ENCODE measurements around the gene DMD.
"Not testable (repeated sequence)": the region's sequence is repeated elsewhere in the genome, so short reads cannot be mapped to it uniquely, and the experiment has no call there.

The DMD gene

DNA sequence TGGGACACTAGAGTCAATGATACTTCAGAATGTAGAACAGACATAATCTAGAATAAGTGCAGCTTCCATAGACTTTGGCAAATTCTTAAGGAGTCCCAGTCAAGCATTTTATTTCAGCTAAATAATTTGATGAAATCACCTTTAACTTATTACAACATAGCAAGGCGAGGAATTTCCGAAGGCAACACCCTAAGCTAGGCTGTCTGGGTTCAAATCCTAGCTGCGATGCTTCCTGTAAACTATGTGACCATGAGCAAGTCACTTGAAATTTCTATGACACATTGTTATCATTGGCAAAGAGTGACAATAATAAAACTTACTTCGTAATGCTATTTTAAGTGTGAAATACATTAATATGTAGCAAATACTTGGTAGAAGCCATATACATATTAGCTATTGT, 679.1 kb downstream of the DMD start:
- no peak overlapping the region for H3K4me2 ChIP-seq (ENCODE audit: low read length)
- H3K18ac ChIP-seq (ENCODE audit: low read length): no peak overlapping the region
- no peaks in the 10 kb centered on the region for H3K36me3 ChIP-seq (ENCODE audit: control insufficient read depth in 1 of 2, insufficient read depth in 2 of 2, low read length in 2 of 2)
- H4K8ac ChIP-seq (ENCODE audit: low read depth, low read length): no peak overlapping the region
- H4K12ac ChIP-seq (ENCODE audit: low read depth, low read length): no peak overlapping the region
- H2AK5ac ChIP-seq (ENCODE audit: low read length): no peak overlapping the region
- H3K23ac ChIP-seq (ENCODE audit: low read length): no peak overlapping the region
- H3K14ac ChIP-seq (ENCODE audit: low read length): no peak overlapping the region
- H3K79me1 ChIP-seq (ENCODE audit: low read length): no peaks in the 10 kb centered on the region
- no peaks in the 10 kb centered on the region for H3K9me3 ChIP-seq (ENCODE audit: insufficient read depth, low read depth, low read length)
- no peak overlapping the region for H3K27ac ChIP-seq (ENCODE audit: low read depth, low read length)
- H2AFZ ChIP-seq (ENCODE audit: insufficient read depth, low read length, poor library complexity): no peak overlapping the region
- no peak overlapping the region for H3K9ac ChIP-seq (ENCODE audit: low read length)
- H3K27me3 ChIP-seq (ENCODE audit: insufficient read depth, low read length): no peaks in the 10 kb centered on the region
- H3K79me2 ChIP-seq (ENCODE audit: control insufficient read depth, insufficient read depth, low read length, poor library complexity): no peaks in the 10 kb centered on the region
- H2BK120ac ChIP-seq (ENCODE audit: insufficient read depth, low read length, poor library complexity): no peak overlapping the region
- H3K4ac ChIP-seq (ENCODE audit: low read depth, low read length): no peak overlapping the region
- H3K4me1 ChIP-seq (ENCODE audit: control insufficient read depth in 1 of 2, insufficient read depth in 2 of 2, low read length in 2 of 2): no peaks in the 10 kb centered on the region
- no peak overlapping the region for H3K4me3 ChIP-seq (ENCODE audit: low read depth, low read length)
- H2BK5ac ChIP-seq (ENCODE audit: low read depth, low read length, poor library complexity): no peak overlapping the region
- no peak for DNase-seq
- WGBS (ENCODE audit: extremely low coverage, insufficient coverage, insufficient read length): no CpG with 5 or more reads among the region's 4 CpGs
- H4K91ac ChIP-seq (ENCODE audit: low read depth, low read length): no peak overlapping the region
- H2BK12ac ChIP-seq (ENCODE audit: low read length): no peak overlapping the region

DNA sequence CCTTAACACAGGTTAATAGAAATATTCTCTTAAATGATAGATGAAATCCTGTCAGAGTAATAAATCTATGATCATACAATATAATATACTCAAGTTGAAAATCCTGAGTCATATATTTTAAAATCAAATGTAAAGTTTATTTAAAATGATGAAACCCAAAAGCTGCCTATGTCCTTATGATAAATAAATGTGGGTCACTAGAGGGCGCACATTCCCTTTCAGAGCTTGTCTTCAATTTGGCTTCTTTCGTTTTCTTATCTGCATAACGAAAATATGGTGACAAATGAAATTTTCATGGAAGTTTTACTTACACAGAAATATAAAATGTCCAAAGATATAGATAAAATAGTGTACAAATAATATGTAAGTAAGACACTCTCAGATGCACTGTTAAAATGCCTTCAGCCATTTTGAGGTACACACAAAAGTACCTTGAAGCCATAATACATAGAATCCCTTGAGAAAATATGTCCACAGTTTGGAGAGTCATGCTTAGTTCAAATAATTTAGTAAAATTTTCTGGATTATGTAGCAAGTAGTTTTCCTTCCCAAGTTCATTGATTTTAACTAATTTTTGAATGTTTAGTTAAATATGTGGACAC, 680.4 kb downstream of the DMD start:
- H4K8ac ChIP-seq (ENCODE audit: low read depth, low read length): no peak overlapping the region
- no peak overlapping the region for H2BK120ac ChIP-seq (ENCODE audit: insufficient read depth, low read length, poor library complexity)
- H2BK12ac ChIP-seq (ENCODE audit: low read length): no peak overlapping the region
- no peak overlapping the region for H2AK5ac ChIP-seq (ENCODE audit: low read length)
- WGBS (ENCODE audit: extremely low coverage, insufficient coverage, insufficient read length): no CpG with 5 or more reads among the region's 3 CpGs
- H3K9ac ChIP-seq (ENCODE audit: low read length): no peak overlapping the region
- no peaks in the 10 kb centered on the region for H3K4me1 ChIP-seq (ENCODE audit: control insufficient read depth in 1 of 2, insufficient read depth in 2 of 2, low read length in 2 of 2)
- H3K9me3 ChIP-seq (ENCODE audit: insufficient read depth, low read depth, low read length): no peaks in the 10 kb centered on the region
- no peak overlapping the region for H4K12ac ChIP-seq (ENCODE audit: low read depth, low read length)
- no peak overlapping the region for H3K14ac ChIP-seq (ENCODE audit: low read length)
- H3K79me1 ChIP-seq (ENCODE audit: low read length): no peaks in the 10 kb centered on the region
- H3K36me3 ChIP-seq (ENCODE audit: control insufficient read depth in 1 of 2, insufficient read depth in 2 of 2, low read length in 2 of 2): no peaks in the 10 kb centered on the region
- no peaks in the 10 kb centered on the region for H3K27me3 ChIP-seq (ENCODE audit: insufficient read depth, low read length)
- H4K91ac ChIP-seq (ENCODE audit: low read depth, low read length): no peak overlapping the region
- no peak overlapping the region for H3K27ac ChIP-seq (ENCODE audit: low read depth, low read length)
- H2BK5ac ChIP-seq (ENCODE audit: low read depth, low read length, poor library complexity): no peak overlapping the region
- H3K18ac ChIP-seq (ENCODE audit: low read length): no peak overlapping the region
- H3K4ac ChIP-seq (ENCODE audit: low read depth, low read length): no peak overlapping the region
- H3K4me2 ChIP-seq (ENCODE audit: low read length): no peak overlapping the region
- peak; percentile 0 to 61 for DNase-seq
- no peaks in the 10 kb centered on the region for H3K79me2 ChIP-seq (ENCODE audit: control insufficient read depth, insufficient read depth, low read length, poor library complexity)
- no peak overlapping the region for H2AFZ ChIP-seq (ENCODE audit: insufficient read depth, low read length, poor library complexity)
- no peak overlapping the region for H3K23ac ChIP-seq (ENCODE audit: low read length)
- no peak overlapping the region for H3K4me3 ChIP-seq (ENCODE audit: low read depth, low read length)

DNA sequence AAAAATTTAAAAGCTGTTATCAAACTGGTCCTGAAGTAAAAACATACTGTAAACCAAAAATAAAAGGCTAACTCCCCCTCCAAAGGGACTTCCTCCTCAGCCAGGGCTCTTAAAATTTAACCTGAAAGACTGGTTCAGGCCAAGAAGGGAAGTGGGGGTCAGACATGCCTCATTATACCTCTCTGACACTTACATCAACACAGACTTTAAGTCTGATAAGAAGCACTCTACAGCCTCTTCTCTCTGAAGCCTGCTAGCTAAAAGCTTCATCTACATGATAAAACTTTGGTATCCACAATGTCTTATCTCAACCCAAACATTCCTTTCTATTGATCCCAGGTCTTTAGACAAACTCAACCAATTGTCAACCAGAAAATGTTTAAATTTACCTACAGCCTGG, 682.9 kb downstream of the DMD start:
- not testable (repeated sequence) for H2AFZ ChIP-seq (ENCODE audit: insufficient read depth, low read length, poor library complexity); H3K23ac ChIP-seq (ENCODE audit: low read length); H3K79me1 ChIP-seq (ENCODE audit: low read length); H4K8ac ChIP-seq (ENCODE audit: low read depth, low read length); H4K91ac ChIP-seq (ENCODE audit: low read depth, low read length); H3K4ac ChIP-seq (ENCODE audit: low read depth, low read length); H3K4me1 ChIP-seq (ENCODE audit: control insufficient read depth in 1 of 2, insufficient read depth in 2 of 2, low read length in 2 of 2); H4K12ac ChIP-seq (ENCODE audit: low read depth, low read length); H2BK120ac ChIP-seq (ENCODE audit: insufficient read depth, low read length, poor library complexity); H2AK5ac ChIP-seq (ENCODE audit: low read length); H3K4me2 ChIP-seq (ENCODE audit: low read length); H3K36me3 ChIP-seq (ENCODE audit: control insufficient read depth in 1 of 2, insufficient read depth in 2 of 2, low read length in 2 of 2); H3K27me3 ChIP-seq (ENCODE audit: insufficient read depth, low read length); DNase-seq; H3K4me3 ChIP-seq (ENCODE audit: low read depth, low read length); H2BK12ac ChIP-seq (ENCODE audit: low read length); H2BK5ac ChIP-seq (ENCODE audit: low read depth, low read length, poor library complexity); H3K14ac ChIP-seq (ENCODE audit: low read length); H3K9me3 ChIP-seq (ENCODE audit: insufficient read depth, low read depth, low read length); H3K18ac ChIP-seq (ENCODE audit: low read length); H3K79me2 ChIP-seq (ENCODE audit: control insufficient read depth, insufficient read depth, low read length, poor library complexity); H3K9ac ChIP-seq (ENCODE audit: low read length); H3K27ac ChIP-seq (ENCODE audit: low read depth, low read length)

DNA sequence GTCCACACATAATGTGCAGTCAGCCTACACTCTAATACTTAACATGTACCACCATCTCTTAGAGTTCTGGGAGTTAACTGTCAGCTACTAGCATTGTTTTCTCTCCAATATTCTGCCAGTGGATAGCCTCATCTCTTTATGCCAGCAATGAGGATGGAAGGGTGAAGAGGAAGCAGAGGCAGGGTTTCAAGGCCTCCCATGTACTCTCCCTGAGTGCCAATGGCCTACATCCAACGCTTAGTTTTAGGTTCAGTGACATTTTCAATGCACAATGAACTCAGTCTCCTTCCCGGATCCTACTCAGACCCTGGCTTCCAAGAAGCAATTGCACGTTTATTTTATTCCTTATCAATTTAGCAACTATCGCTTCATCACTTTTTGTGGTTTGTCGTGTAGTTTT, 686.1 kb downstream of the DMD start:
- no peak overlapping the region for H2BK120ac ChIP-seq (ENCODE audit: insufficient read depth, low read length, poor library complexity)
- H3K4me2 ChIP-seq (ENCODE audit: low read length): no peak overlapping the region
- DNase-seq: no peak
- H3K79me1 ChIP-seq (ENCODE audit: low read length): no peaks in the 10 kb centered on the region
- H3K18ac ChIP-seq (ENCODE audit: low read length): no peak overlapping the region
- no peak overlapping the region for H4K12ac ChIP-seq (ENCODE audit: low read depth, low read length)
- H2BK5ac ChIP-seq (ENCODE audit: low read depth, low read length, poor library complexity): no peak overlapping the region
- H3K27me3 ChIP-seq (ENCODE audit: insufficient read depth, low read length): no peaks in the 10 kb centered on the region
- H3K4me1 ChIP-seq (ENCODE audit: control insufficient read depth in 1 of 2, insufficient read depth in 2 of 2, low read length in 2 of 2): no peaks in the 10 kb centered on the region
- H3K4ac ChIP-seq (ENCODE audit: low read depth, low read length): no peak overlapping the region
- no peaks in the 10 kb centered on the region for H3K79me2 ChIP-seq (ENCODE audit: control insufficient read depth, insufficient read depth, low read length, poor library complexity)
- no peak overlapping the region for H2BK12ac ChIP-seq (ENCODE audit: low read length)
- no peak overlapping the region for H2AFZ ChIP-seq (ENCODE audit: insufficient read depth, low read length, poor library complexity)
- no peak overlapping the region for H3K4me3 ChIP-seq (ENCODE audit: low read depth, low read length)
- no peak overlapping the region for H4K91ac ChIP-seq (ENCODE audit: low read depth, low read length)
- no peaks in the 10 kb centered on the region for H3K36me3 ChIP-seq (ENCODE audit: control insufficient read depth in 1 of 2, insufficient read depth in 2 of 2, low read length in 2 of 2)
- H3K9me3 ChIP-seq (ENCODE audit: insufficient read depth, low read depth, low read length): no peaks in the 10 kb centered on the region
- no CpG with 5 or more reads among the region's 5 CpGs for WGBS (ENCODE audit: extremely low coverage, insufficient coverage, insufficient read length)
- no peak overlapping the region for H3K27ac ChIP-seq (ENCODE audit: low read depth, low read length)
- no peak overlapping the region for H4K8ac ChIP-seq (ENCODE audit: low read depth, low read length)
- no peak overlapping the region for H3K14ac ChIP-seq (ENCODE audit: low read length)
- no peak overlapping the region for H3K23ac ChIP-seq (ENCODE audit: low read length)
- H2AK5ac ChIP-seq (ENCODE audit: low read length): no peak overlapping the region
- no peak overlapping the region for H3K9ac ChIP-seq (ENCODE audit: low read length)

All from trophoblast cell (in vitro differentiated cells and primary cell).